Liver (tissue), 9 donors: Measurements from ENCODE around the gene LDLRAD4. TPM values are rescaled to one million over a fixed set of nuclear protein-coding genes. Genes with fewer than 3 reads are reported as not detected.

Experiments
- DNase-seq: peaks from one replicate; pipeline ENCODE4 v3.0.0-alpha.2; 2017; ENCODE audit warnings: low spot score
- H3K27ac ChIP-seq, 2 donors: one replicate each; pipeline ENCODE4 v1.7.0; 2013; ENCODE audit warnings: inconsistent platforms in 2 of 2, low read length in 2 of 2, control low read depth in 1 of 2, low read depth in 1 of 2, mild to moderate bottlenecking in 1 of 2
- H3K27me3 ChIP-seq, 4 donors: one replicate each; pipeline versions ENCODE4 v1.6.1 to v1.7.0; 2013; ENCODE audit warnings: low read length in 3 of 4, inconsistent platforms in 1 of 4, mild to moderate bottlenecking in 1 of 4, moderate library complexity in 1 of 4; ENCODE audit not compliant: control insufficient read depth in 4 of 4, insufficient read depth in 4 of 4
- H3K36me3 ChIP-seq, 4 donors: one replicate each; pipeline versions ENCODE4 v1.6.1 to v1.7.0; 2013; ENCODE audit warnings: low read length in 3 of 4, mild to moderate bottlenecking in 3 of 4, low read depth in 1 of 4, moderate library complexity in 1 of 4; ENCODE audit not compliant: control insufficient read depth in 4 of 4, insufficient read depth in 3 of 4
- H3K4me1 ChIP-seq, 4 donors: one replicate each; pipeline versions ENCODE4 v1.6.1 to v1.7.0; 2013; ENCODE audit warnings: low read length in 3 of 4, mild to moderate bottlenecking in 3 of 4, moderate library complexity in 1 of 4; ENCODE audit not compliant: control insufficient read depth in 4 of 4, insufficient read depth in 4 of 4
- H3K4me3 ChIP-seq, 3 donors: one replicate each; pipeline versions ENCODE4 v1.6.1 to v1.7.0; 2013; ENCODE audit warnings: low read length in 3 of 3, control low read depth in 1 of 3, low read depth in 1 of 3, mild to moderate bottlenecking in 1 of 3
- H3K9ac ChIP-seq, 2 donors: one replicate each; pipeline ENCODE4 v1.7.0; 2013; ENCODE audit warnings: low read length in 2 of 2, mild to moderate bottlenecking in 2 of 2, moderate library complexity in 2 of 2, control low read depth in 1 of 2, low read depth in 1 of 2
- H3K9me3 ChIP-seq, 4 donors: one replicate each; pipeline versions ENCODE4 v1.6.1 to v1.7.0; 2013; ENCODE audit warnings: low read length in 3 of 4; ENCODE audit not compliant: control insufficient read depth in 4 of 4
- ATF3 ChIP-seq: IDR thresholded peaks from 2 replicates; pipeline ENCODE4 v1.6.1; 2016; ENCODE audit warnings: antibody characterized with exemption
- FOXA1 ChIP-seq: IDR thresholded peaks from 2 replicates; pipeline ENCODE4 v1.6.1; 2016; ENCODE audit warnings: antibody characterized with exemption
- FOXA2 ChIP-seq: IDR thresholded peaks from 2 replicates; pipeline ENCODE4 v1.6.1; 2016; ENCODE audit warnings: antibody characterized with exemption
- GABPA ChIP-seq, 2 donors: IDR thresholded peaks in 1 of 2; conservative IDR thresholded peaks in 1 of 2; 2 replicates each; pipeline ENCODE4 v1.6.1; 2016; ENCODE audit warnings: antibody characterized with exemption in 2 of 2, mild to moderate bottlenecking in 1 of 2, moderate library complexity in 1 of 2
- HNF4A ChIP-seq, 2 donors: conservative IDR thresholded peaks; 2 replicates each; pipeline ENCODE4 v1.6.1; 2016; ENCODE audit warnings: antibody characterized with exemption in 2 of 2, mild to moderate bottlenecking in 2 of 2
- HNF4G ChIP-seq: IDR thresholded peaks from 2 replicates; pipeline ENCODE4 v1.6.1; 2016; ENCODE audit warnings: antibody characterized with exemption
- JUND ChIP-seq, 2 donors: IDR thresholded peaks; 2 replicates each; pipeline ENCODE4 v1.6.1; 2016; ENCODE audit warnings: antibody characterized with exemption in 2 of 2
- MAX ChIP-seq: IDR thresholded peaks from 2 replicates; pipeline ENCODE4 v1.6.1; 2016; ENCODE audit warnings: antibody characterized with exemption
- NR2F2 ChIP-seq: IDR thresholded peaks from 2 replicates; pipeline ENCODE4 v1.6.1; 2016; ENCODE audit warnings: antibody characterized with exemption
- YY1 ChIP-seq: IDR thresholded peaks from 2 replicates; pipeline ENCODE4 v1.6.1; 2016; ENCODE audit warnings: antibody characterized with exemption, mild to moderate bottlenecking
- ZBTB33 ChIP-seq: IDR thresholded peaks from 2 replicates; pipeline ENCODE4 v1.6.1; 2016; ENCODE audit warnings: antibody characterized with exemption
- WGBS: extraction: QIAGEN DNeasy Blood & Tissue Kit; methylation state at CpG from one replicate; pipeline ENCODE4 v1.1.7; 2013; 5-methylcytosine and 5-hydroxymethylcytosine counted together
- polyA plus RNA-seq, 2 donors: library from polyadenylated mRNA; stranded (reverse) in 1 of 2; unstranded in 1 of 2; fragments of 200-250 nt in 1 of 2; fragments of >200 nt in 1 of 2; fragmentation: Nextera tagmentation in 1 of 2; extraction: Ambion mirVana in 1 of 2; gene quantifications; one replicate each; pipeline versions ENCODE4 v1.2.1 to v1.2.3, GENCODE V29; 2013 to 2015
- total RNA-seq, 2 donors: library from RNA; depleted of rRNA; stranded (reverse); fragments of >200 nt; gene quantifications; one replicate each; pipeline ENCODE4 v1.2.3, GENCODE V29; 2014
- TF ChIP-seq, protein P1 (sequence below): fragments of 150-350 bp; IDR thresholded peaks from 2 replicates; pipeline ENCODE4 v1.5.1; 2017; ENCODE audit warnings: improper control_type of control experiment, low read depth, low read length; ENCODE audit not compliant: missing input control
- TF ChIP-seq, protein P2 (sequence below): IDR thresholded peaks from 2 replicates; pipeline ENCODE4 v1.6.1; 2016; ENCODE audit warnings: antibody characterized with exemption, mild to moderate bottlenecking
- donor health status: healthy.
- donor health status: healthy.
- donor health status: healthy.
- donor health status: healthy.
- donor health status: healthy.

LDLRAD4 gene
- total and polyA plus RNA-seq, 4 donors: 4.8 to 41.7 (median 12.7) TPM

- H3K27ac ChIP-seq: no peak overlapping the region
- H3K9me3 ChIP-seq: no peaks in the 10 kb centered on the region
- peaks cover 0 to 3% (median 2%) of the 10 kb centered on the region in 4 donors for H3K4me1 ChIP-seq
- no peak for TF ChIP-seq FOXA1
- no peak for TF ChIP-seq NR2F2
- TF ChIP-seq JUND (IDR thresholded peaks at IDR 0.05): no peak
- no peak for TF ChIP-seq YY1
- no peak for TF ChIP-seq GABPA (IDR thresholded peaks at IDR 0.05 in 1 of 2, conservative IDR thresholded peaks at IDR 0.05 in 1 of 2)
- TF ChIP-seq ATF3: no peak
- no peak for TF ChIP-seq HNF4A (conservative IDR thresholded peaks at IDR 0.05)
- TF ChIP-seq MAX: no peak
- no peak overlapping the region for H3K4me3 ChIP-seq
- no peaks in the 10 kb centered on the region for H3K36me3 ChIP-seq
- no peak overlapping the region for H3K9ac ChIP-seq
- H3K27me3 ChIP-seq: no peaks in the 10 kb centered on the region
- WGBS: 96% methylated on average over 3 of the region's 3 CpGs
- no peak for DNase-seq
Measured at GRCh38 chr18:13331846-13332245, 113.3 kb downstream of the LDLRAD4 start.

DNA sequence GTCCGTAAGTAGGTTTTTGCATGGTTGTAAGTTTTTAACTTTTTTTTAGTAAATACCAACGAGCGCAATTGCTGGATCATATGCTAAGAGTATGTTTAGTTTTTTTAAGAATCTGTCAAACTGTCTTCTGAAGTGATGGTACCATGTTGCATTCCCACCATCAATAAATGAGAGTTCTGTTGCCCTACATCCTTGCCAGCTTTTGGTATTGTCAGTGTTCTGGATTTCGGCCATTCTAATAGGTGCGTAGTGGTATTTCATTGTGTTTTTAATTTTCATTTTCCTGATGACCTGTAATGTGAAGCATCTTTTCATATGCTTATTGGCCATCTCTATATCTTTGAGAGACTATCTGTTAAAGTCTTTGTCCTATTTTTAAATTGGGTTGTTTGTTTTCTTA, 114.3 kb downstream of the LDLRAD4 start:
- WGBS: 80% methylated on average over 5 of the region's 5 CpGs

More for the DNA sequence above, 114.3 kb downstream of the LDLRAD4 start:
- no peak overlapping the region for H3K27ac ChIP-seq
- H3K27me3 ChIP-seq: no peaks in the 10 kb centered on the region
- H3K36me3 ChIP-seq: no peaks in the 10 kb centered on the region
- no peak for DNase-seq
- H3K9ac ChIP-seq: no peak overlapping the region
- H3K9me3 ChIP-seq: no peaks in the 10 kb centered on the region
- H3K4me1 ChIP-seq: peaks cover 3 to 13% (median 7%) of the 10 kb centered on the region in 4 donors
- no peak for TF ChIP-seq YY1
- TF ChIP-seq, protein P1, sequence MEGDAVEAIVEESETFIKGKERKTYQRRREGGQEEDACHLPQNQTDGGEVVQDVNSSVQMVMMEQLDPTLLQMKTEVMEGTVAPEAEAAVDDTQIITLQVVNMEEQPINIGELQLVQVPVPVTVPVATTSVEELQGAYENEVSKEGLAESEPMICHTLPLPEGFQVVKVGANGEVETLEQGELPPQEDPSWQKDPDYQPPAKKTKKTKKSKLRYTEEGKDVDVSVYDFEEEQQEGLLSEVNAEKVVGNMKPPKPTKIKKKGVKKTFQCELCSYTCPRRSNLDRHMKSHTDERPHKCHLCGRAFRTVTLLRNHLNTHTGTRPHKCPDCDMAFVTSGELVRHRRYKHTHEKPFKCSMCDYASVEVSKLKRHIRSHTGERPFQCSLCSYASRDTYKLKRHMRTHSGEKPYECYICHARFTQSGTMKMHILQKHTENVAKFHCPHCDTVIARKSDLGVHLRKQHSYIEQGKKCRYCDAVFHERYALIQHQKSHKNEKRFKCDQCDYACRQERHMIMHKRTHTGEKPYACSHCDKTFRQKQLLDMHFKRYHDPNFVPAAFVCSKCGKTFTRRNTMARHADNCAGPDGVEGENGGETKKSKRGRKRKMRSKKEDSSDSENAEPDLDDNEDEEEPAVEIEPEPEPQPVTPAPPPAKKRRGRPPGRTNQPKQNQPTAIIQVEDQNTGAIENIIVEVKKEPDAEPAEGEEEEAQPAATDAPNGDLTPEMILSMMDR: no peak
- no peak for TF ChIP-seq FOXA2
- no peak for TF ChIP-seq HNF4G
- TF ChIP-seq ZBTB33: no peak
- TF ChIP-seq HNF4A (conservative IDR thresholded peaks at IDR 0.05): no peak
- TF ChIP-seq, protein P2, sequence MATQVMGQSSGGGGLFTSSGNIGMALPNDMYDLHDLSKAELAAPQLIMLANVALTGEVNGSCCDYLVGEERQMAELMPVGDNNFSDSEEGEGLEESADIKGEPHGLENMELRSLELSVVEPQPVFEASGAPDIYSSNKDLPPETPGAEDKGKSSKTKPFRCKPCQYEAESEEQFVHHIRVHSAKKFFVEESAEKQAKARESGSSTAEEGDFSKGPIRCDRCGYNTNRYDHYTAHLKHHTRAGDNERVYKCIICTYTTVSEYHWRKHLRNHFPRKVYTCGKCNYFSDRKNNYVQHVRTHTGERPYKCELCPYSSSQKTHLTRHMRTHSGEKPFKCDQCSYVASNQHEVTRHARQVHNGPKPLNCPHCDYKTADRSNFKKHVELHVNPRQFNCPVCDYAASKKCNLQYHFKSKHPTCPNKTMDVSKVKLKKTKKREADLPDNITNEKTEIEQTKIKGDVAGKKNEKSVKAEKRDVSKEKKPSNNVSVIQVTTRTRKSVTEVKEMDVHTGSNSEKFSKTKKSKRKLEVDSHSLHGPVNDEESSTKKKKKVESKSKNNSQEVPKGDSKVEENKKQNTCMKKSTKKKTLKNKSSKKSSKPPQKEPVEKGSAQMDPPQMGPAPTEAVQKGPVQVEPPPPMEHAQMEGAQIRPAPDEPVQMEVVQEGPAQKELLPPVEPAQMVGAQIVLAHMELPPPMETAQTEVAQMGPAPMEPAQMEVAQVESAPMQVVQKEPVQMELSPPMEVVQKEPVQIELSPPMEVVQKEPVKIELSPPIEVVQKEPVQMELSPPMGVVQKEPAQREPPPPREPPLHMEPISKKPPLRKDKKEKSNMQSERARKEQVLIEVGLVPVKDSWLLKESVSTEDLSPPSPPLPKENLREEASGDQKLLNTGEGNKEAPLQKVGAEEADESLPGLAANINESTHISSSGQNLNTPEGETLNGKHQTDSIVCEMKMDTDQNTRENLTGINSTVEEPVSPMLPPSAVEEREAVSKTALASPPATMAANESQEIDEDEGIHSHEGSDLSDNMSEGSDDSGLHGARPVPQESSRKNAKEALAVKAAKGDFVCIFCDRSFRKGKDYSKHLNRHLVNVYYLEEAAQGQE: no peak
- no peak overlapping the region for H3K4me3 ChIP-seq
